Spleen (tissue), 11 donors: Measurements from ENCODE around the gene RUNDC3A. TPM values are rescaled to one million over a fixed set of nuclear protein-coding genes. Genes with fewer than 3 reads are reported as not detected.

Experiments
- DNase-seq: peaks from one replicate; pipeline ENCODE4 v3.0.0-alpha.2; 2020
- H3K27ac ChIP-seq, 8 donors: fragments of 200-600 bp; sonication (generic) in 7 of 8; 1 replicate in 4 of 8; 2 replicates in 4 of 8; pipeline versions ENCODE4 v1.5.0 to v1.8.0; 2016 to 2021; ENCODE audit warnings: inconsistent platforms in 4 of 8, mild to moderate bottlenecking in 4 of 8, moderate library complexity in 1 of 8
- H3K27me3 ChIP-seq, 7 donors: fragments of 200-600 bp; sonication (generic) in 6 of 7; replicated peaks in 1 of 7; 1 replicate in 4 of 7; 2 replicates in 3 of 7; pipeline versions ENCODE4 v1.5.0 to v1.8.0; 2016 to 2021; ENCODE audit warnings: inconsistent platforms in 3 of 7, mild to moderate bottlenecking in 1 of 7
- H3K36me3 ChIP-seq, 6 donors: fragments of 200-600 bp; sonication (generic) in 5 of 6; 1 replicate in 4 of 6; 2 replicates in 2 of 6; pipeline versions ENCODE4 v1.5.0 to v1.8.0; 2016 to 2021; ENCODE audit warnings: inconsistent platforms in 2 of 6
- H3K4me1 ChIP-seq, 6 donors: fragments of 200-600 bp; sonication (generic) in 5 of 6; 1 replicate in 3 of 6; 2 replicates in 3 of 6; pipeline versions ENCODE4 v1.5.0 to v1.8.0; 2016 to 2021; ENCODE audit warnings: inconsistent platforms in 3 of 6
- H3K4me3 ChIP-seq, 8 donors: fragments of 200-600 bp; sonication (generic) in 7 of 8; 1 replicate in 4 of 8; 2 replicates in 4 of 8; pipeline versions ENCODE4 v1.5.0 to v1.8.0; 2016 to 2021; ENCODE audit warnings: inconsistent platforms in 4 of 8, mild to moderate bottlenecking in 4 of 8, moderate library complexity in 2 of 8
- H3K9me3 ChIP-seq, 8 donors: fragments of 200-600 bp; sonication (generic) in 7 of 8; 1 replicate in 4 of 8; 2 replicates in 4 of 8; pipeline versions ENCODE4 v1.5.0 to v1.8.0; 2016 to 2021; ENCODE audit warnings: inconsistent platforms in 4 of 8
- POLR2A ChIP-seq, 3 donors: fragments of 450-650 bp; IDR thresholded peaks; one replicate each; pipeline ENCODE4 v1.5.1; 2017; ENCODE audit warnings: antibody characterized with exemption in 3 of 3, mild to moderate bottlenecking in 1 of 3
- POLR2AphosphoS5 ChIP-seq, 3 donors: sonication (generic); formaldehyde crosslinking; IDR thresholded peaks; one replicate each; pipeline ENCODE4 v1.5.1; 2017; ENCODE audit warnings: antibody characterized with exemption in 3 of 3
- WGBS, 5 donors: extraction: QIAGEN DNeasy Blood & Tissue Kit in 3 of 5; methylation state at CpG; one replicate each; pipeline versions ENCODE4 v1.1.5 to v1.1.7; 2013 to 2018; 5-methylcytosine and 5-hydroxymethylcytosine counted together
- intact Hi-C: fragments of 100-400 bp; cut with DNase I; formaldehyde crosslinking; loops from one replicate; pipeline ENCODE4 v1.15.0; 2023; ENCODE audit warnings: low total_unique reads
- polyA plus RNA-seq, 3 donors: library from polyadenylated mRNA; stranded (reverse); fragments of 200-250 nt; gene quantifications; one replicate each; pipeline ENCODE4 v1.2.1, GENCODE V29; 2013
- total RNA-seq, 7 donors: library from RNA; depleted of rRNA in 3 of 7; stranded (reverse); fragments of >200 nt in 3 of 7; fragmentation: NEBNext Ultra II Directional in 4 of 7; extraction: Animal tissue kit (Norgen Biotek cat#: 25700) in 4 of 7; gene quantifications; one replicate each; pipeline versions ENCODE4 v1.1.0 to v1.2.1, GENCODE V29; 2016 to 2021
- TF ChIP-seq, protein P1 (sequence below), 11 experiments: fragments of 200-600 bp in 7 of 11; fragments of 450-650 bp in 4 of 11; sonication (generic) in 4 of 11; IDR thresholded peaks in 8 of 11; conservative IDR thresholded peaks in 3 of 11; 1 replicate in 7 of 11; 2 replicates in 4 of 11; pipeline versions ENCODE4 v1.4.0 to v1.8.0; 2016 to 2021; ENCODE audit warnings: antibody characterized with exemption in 11 of 11, inconsistent platforms in 4 of 11, mild to moderate bottlenecking in 1 of 11
- donor health status: healthy with polysubstance abuse.
- donor health status: DM: no; HTN: no; CAD: no; lungs with moderate emphysema.
- donor health status: DM: no; HTN: no; CAD: no.
- donor health status: Bipolar disorder and iron deficiency.
- donor health status: healthy.
- donor health status: DM: no; HTN: no; CAD: no.
- donor health status: DM: yes; HTN: yes; CAD: no.

Gene RUNDC3A
- total and polyA plus RNA-seq, 10 donors = 0.48 to 14.6 (median 1.7) TPM

GRCh38 chr17:44348234-44348987 is 40.0 kb downstream of the RUNDC3A start:
- peaks cover 0 to 52% (median 44%) of the 10 kb centered on the region in 6 donors for H3K36me3 ChIP-seq
- H3K4me1 ChIP-seq = peaks cover 36 to 92% (median 72%) of the 10 kb centered on the region in 6 donors
- peak overlapping the region in 2 of 8 donors; percentile 1 to 97 for H3K4me3 ChIP-seq
- H3K9me3 ChIP-seq = no peaks in the 10 kb centered on the region
- WGBS, 5 donors = 40 to 52% (median 44%) methylated on average over 6 to 9 of the region's 9 CpGs
- H3K27ac ChIP-seq = peak overlapping the region in 7 of 8 donors; percentile 54 to 97 (median 92)
- TF ChIP-seq POLR2AphosphoS5 (IDR thresholded peaks at IDR 0.05) = peak in 2 of 3 donors; percentile 66 to 81
- TF ChIP-seq, protein P1, sequence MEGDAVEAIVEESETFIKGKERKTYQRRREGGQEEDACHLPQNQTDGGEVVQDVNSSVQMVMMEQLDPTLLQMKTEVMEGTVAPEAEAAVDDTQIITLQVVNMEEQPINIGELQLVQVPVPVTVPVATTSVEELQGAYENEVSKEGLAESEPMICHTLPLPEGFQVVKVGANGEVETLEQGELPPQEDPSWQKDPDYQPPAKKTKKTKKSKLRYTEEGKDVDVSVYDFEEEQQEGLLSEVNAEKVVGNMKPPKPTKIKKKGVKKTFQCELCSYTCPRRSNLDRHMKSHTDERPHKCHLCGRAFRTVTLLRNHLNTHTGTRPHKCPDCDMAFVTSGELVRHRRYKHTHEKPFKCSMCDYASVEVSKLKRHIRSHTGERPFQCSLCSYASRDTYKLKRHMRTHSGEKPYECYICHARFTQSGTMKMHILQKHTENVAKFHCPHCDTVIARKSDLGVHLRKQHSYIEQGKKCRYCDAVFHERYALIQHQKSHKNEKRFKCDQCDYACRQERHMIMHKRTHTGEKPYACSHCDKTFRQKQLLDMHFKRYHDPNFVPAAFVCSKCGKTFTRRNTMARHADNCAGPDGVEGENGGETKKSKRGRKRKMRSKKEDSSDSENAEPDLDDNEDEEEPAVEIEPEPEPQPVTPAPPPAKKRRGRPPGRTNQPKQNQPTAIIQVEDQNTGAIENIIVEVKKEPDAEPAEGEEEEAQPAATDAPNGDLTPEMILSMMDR (IDR thresholded peaks at IDR 0.05 in 8 of 11, conservative IDR thresholded peaks at IDR 0.05 in 3 of 11) = no peak
- peaks cover 0 to 2% (median 0%) of the 10 kb centered on the region in 7 donors for H3K27me3 ChIP-seq
- DNase-seq = peak; percentile 90
- intact Hi-C loops = no loop called here

GRCh38 chr17:44348988-44349364 is 40.6 kb downstream of the RUNDC3A start:
- intact Hi-C loops = no loop called here
- no peak for DNase-seq
- peaks cover 0 to 5% (median 0%) of the 10 kb centered on the region in 7 donors for H3K27me3 ChIP-seq
- H3K4me1 ChIP-seq = peaks cover 36 to 93% (median 75%) of the 10 kb centered on the region in 6 donors
- H3K4me3 ChIP-seq = peak overlapping the region in 2 of 8 donors; percentile 1 to 97
- peaks cover 0 to 54% (median 44%) of the 10 kb centered on the region in 6 donors for H3K36me3 ChIP-seq
- peak overlapping the region in 6 of 8 donors; percentile 54 to 97 (median 94) for H3K27ac ChIP-seq
- 58 to 98% (median 78%) methylated on average over 2 to 6 of the region's 6 CpGs for WGBS, 5 donors
- no peaks in the 10 kb centered on the region for H3K9me3 ChIP-seq
- TF ChIP-seq POLR2AphosphoS5 (IDR thresholded peaks at IDR 0.05) (no peak), POLR2A (IDR thresholded peaks at IDR 0.05) (no peak)
- TF ChIP-seq, protein P1 (IDR thresholded peaks at IDR 0.05 in 8 of 11, conservative IDR thresholded peaks at IDR 0.05 in 3 of 11) = no peak

GRCh38 chr17:44349553-44350070 is 41.2 kb downstream of the RUNDC3A start:
- Histone ChIP-seq H3K4me1 (peaks cover 31 to 88% (median 69%) of the 10 kb centered on the region in 6 donors), H3K27ac (peak overlapping the region in 3 of 8 donors; percentile 96 to 97 (median 97)), H3K4me3 (no peak overlapping the region), H3K36me3 (peaks cover 0 to 54% (median 44%) of the 10 kb centered on the region in 6 donors), H3K9me3 (no peaks in the 10 kb centered on the region), H3K27me3 (peaks cover 0 to 5% (median 0%) of the 10 kb centered on the region in 7 donors)
- TF ChIP-seq POLR2AphosphoS5 (IDR thresholded peaks at IDR 0.05) = peak in 1 of 3 donors; percentile 13
- TF ChIP-seq, protein P1 (IDR thresholded peaks at IDR 0.05 in 8 of 11, conservative IDR thresholded peaks at IDR 0.05 in 3 of 11) = no peak
- no peak for TF ChIP-seq POLR2A (IDR thresholded peaks at IDR 0.05)
- intact Hi-C loops = no loop called here
- DNase-seq = no peak
- WGBS, 5 donors = 88 to 93% (median 90%) methylated on average over 10 to 12 of the region's 12 CpGs

DNA sequence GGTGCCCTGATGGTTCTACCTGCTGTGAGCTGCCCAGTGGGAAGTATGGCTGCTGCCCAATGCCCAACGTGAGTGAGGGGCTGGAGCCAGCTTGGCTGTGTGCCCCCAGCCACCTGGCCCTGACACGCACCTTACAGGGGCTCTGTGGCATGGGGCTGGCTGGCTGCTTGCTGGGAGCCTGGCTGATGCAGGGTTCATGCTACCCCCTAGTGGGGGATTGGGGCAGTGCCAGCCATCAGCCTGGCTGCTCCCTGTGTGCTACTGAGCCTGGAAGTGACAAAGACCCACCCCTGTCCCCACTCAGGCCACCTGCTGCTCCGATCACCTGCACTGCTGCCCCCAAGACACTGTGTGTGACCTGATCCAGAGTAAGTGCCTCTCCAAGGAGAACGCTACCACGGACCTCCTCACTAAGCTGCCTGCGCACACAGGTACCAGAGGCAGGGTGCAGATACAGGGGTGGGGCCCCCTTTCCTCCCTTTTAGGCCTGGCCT is 42.4 kb downstream of the RUNDC3A start:
- Histone ChIP-seq H3K36me3 (peaks cover 0 to 54% (median 44%) of the 10 kb centered on the region in 6 donors), H3K4me1 (peaks cover 28 to 81% (median 64%) of the 10 kb centered on the region in 6 donors), H3K4me3 (no peak overlapping the region), H3K27ac (peak overlapping the region in 2 of 8 donors; percentile 0 to 24), H3K27me3 (peaks cover 0 to 7% (median 0%) of the 10 kb centered on the region in 7 donors), H3K9me3 (no peaks in the 10 kb centered on the region)
- DNase-seq = peak; percentile 92
- TF ChIP-seq POLR2AphosphoS5 (IDR thresholded peaks at IDR 0.05) (peak; percentile 25 to 65 (median 56)), POLR2A (IDR thresholded peaks at IDR 0.05) (no peak)
- TF ChIP-seq, protein P1 (IDR thresholded peaks at IDR 0.05 in 8 of 11, conservative IDR thresholded peaks at IDR 0.05 in 3 of 11) = peak; percentile 73 to 97 (median 90)
- intact Hi-C loops = no loop called here
- WGBS, 5 donors = 63 to 79% (median 64%) methylated on average over 4 to 6 of the region's 6 CpGs
